Kidney (tissue), 14 donors: ENCODE measurements around the gene KIAA0586. TPM values are rescaled to one million over a fixed set of nuclear protein-coding genes. Genes with fewer than 3 reads are reported as not detected.
"Not testable (repeated sequence)": the region's sequence is repeated elsewhere in the genome, so short reads cannot be mapped to it uniquely, and the experiment has no call there.

ENCODE experiments used
- DNase-seq, 5 donors: peaks; one replicate each; pipeline ENCODE4 v3.0.0-alpha.2; 2013 to 2020
- FAIRE-seq: peaks from 2 replicates; lab custom pipeline; 2012; peaks lifted over from hg19 to GRCh38; lab: Jason Lieb, UNC
- H3K27ac ChIP-seq, 2 donors: one replicate each; pipeline ENCODE4 v1.7.0; 2013; ENCODE audit warnings: low read depth in 2 of 2, low read length in 2 of 2, inconsistent platforms in 1 of 2
- H3K27me3 ChIP-seq: one replicate; pipeline ENCODE4 v1.7.1; 2013; ENCODE audit warnings: low read length, inconsistent platforms; ENCODE audit not compliant: control insufficient read depth, insufficient read depth
- H3K36me3 ChIP-seq, 3 donors: one replicate each; pipeline versions ENCODE4 v1.7.0 to v1.7.1; 2013; ENCODE audit warnings: low read length in 3 of 3, control low read depth in 1 of 3, inconsistent platforms in 1 of 3; ENCODE audit not compliant: insufficient read depth in 3 of 3, control insufficient read depth in 2 of 3
- H3K4me1 ChIP-seq, 3 donors: one replicate each; pipeline versions ENCODE4 v1.7.0 to v1.7.1; 2013; ENCODE audit warnings: low read length in 3 of 3, inconsistent platforms in 1 of 3, low read depth in 1 of 3; ENCODE audit not compliant: control insufficient read depth in 2 of 3, insufficient read depth in 2 of 3
- H3K4me3 ChIP-seq, 3 donors: one replicate each; pipeline versions ENCODE4 v1.7.0 to v1.8.1; 2013; ENCODE audit warnings: low read length in 3 of 3, control low read depth in 1 of 3, inconsistent platforms in 1 of 3
- H3K9ac ChIP-seq, 3 donors: one replicate each; pipeline versions ENCODE4 v1.7.0 to v1.7.1; 2013; ENCODE audit warnings: low read length in 3 of 3, control low read depth in 1 of 3, inconsistent platforms in 1 of 3
- H3K9me3 ChIP-seq, 3 donors: one replicate each; pipeline versions ENCODE4 v1.7.0 to v1.7.1; 2013; ENCODE audit warnings: low read length in 3 of 3, control low read depth in 1 of 3, inconsistent platforms in 1 of 3; ENCODE audit not compliant: control insufficient read depth in 2 of 3, insufficient read depth in 1 of 3
- CTCF ChIP-seq: IDR thresholded peaks from 3 replicates; pipeline ENCODE4 v1.5.1; 2012; ENCODE audit warnings: mild to moderate bottlenecking, moderate library complexity, borderline replicate concordance; ENCODE audit not compliant: insufficient read depth; ENCODE audit errors: extremely low read depth
- intact Hi-C: fragments of 100-400 bp; cut with DNase I; formaldehyde crosslinking; loops from one replicate; pipeline ENCODE4 v1.11.1; 2022
- polyA plus RNA-seq: library from polyadenylated mRNA; stranded (reverse); fragments of 350-450 nt; fragmentation: Illumina TruSeq; extraction: RNeasy Lipid Tissue Mini Kit (QIAGEN cat#74804); gene quantifications from one replicate; pipeline ENCODE4 v1.2.3, GENCODE V29; 2014; ENCODE audit warnings: low read depth, low replicate concordance; ENCODE audit not compliant: insufficient read depth
- total RNA-seq: library from RNA; stranded (reverse); fragmentation: NEBNext Ultra II Directional; extraction: Animal tissue kit (Norgen Biotek cat#: 25700); gene quantifications from one replicate; pipeline ENCODE4 v1.2.1, GENCODE V29; 2021
- donor health status: control.
- donor health status: control.
- donor health status: control.
- donor health status: control.
- donor health status: control.
- donor health status: DM: yes; HTN: yes; CAD: no.
- donor health status: Normal renal cell carcinoma (clear cell type).

Gene KIAA0586
- total and polyA plus RNA-seq, 2 donors from 2014 or later: 4.7 to 16.8 TPM

- H3K4me3 ChIP-seq: no peak overlapping the region
- DNase-seq (no peak), FAIRE-seq (no peak)
- no peaks in the 10 kb centered on the region for H3K9me3 ChIP-seq
- H3K27me3 ChIP-seq: no peaks in the 10 kb centered on the region
- no peak for TF ChIP-seq CTCF
- H3K27ac ChIP-seq: no peak overlapping the region
- no peak overlapping the region for H3K9ac ChIP-seq
- no peaks in the 10 kb centered on the region for H3K4me1 ChIP-seq
- H3K36me3 ChIP-seq: peaks cover 0 to 7% (median 6%) of the 10 kb centered on the region in 3 donors
- intact Hi-C loops: no loop called here
Observed at GRCh38 chr14:58492044-58492443, 64.5 kb downstream of the KIAA0586 start.

- H3K4me1 ChIP-seq: no peaks in the 10 kb centered on the region
- H3K36me3 ChIP-seq: peaks cover 0 to 4% (median 0%) of the 10 kb centered on the region in 3 donors
- H3K9ac ChIP-seq: no peak overlapping the region
- H3K27ac ChIP-seq: no peak overlapping the region
- no peaks in the 10 kb centered on the region for H3K27me3 ChIP-seq
- no peaks in the 10 kb centered on the region for H3K9me3 ChIP-seq
- DNase-seq (peak in 3 of 5 donors; percentile 35 to 78 (median 74)), FAIRE-seq (peak; percentile 76)
- intact Hi-C loops: loop anchor here (10.0 kb wide), 1 partner anchor 563 kb away; no protein-coding TSS in a partner anchor
- TF ChIP-seq CTCF: peak; percentile 77
- H3K4me3 ChIP-seq: no peak overlapping the region
Observed at GRCh38 chr14:58501214-58501816, 73.8 kb downstream of the KIAA0586 start.

- Histone ChIP-seq H3K4me3 (no peak overlapping the region), H3K4me1 (no peaks in the 10 kb centered on the region), H3K9me3 (peaks cover 0 to 2% (median 2%) of the 10 kb centered on the region in 3 donors), H3K27me3 (no peaks in the 10 kb centered on the region), H3K36me3 (no peaks in the 10 kb centered on the region), H3K9ac (no peak overlapping the region), H3K27ac (no peak overlapping the region)
- TF ChIP-seq CTCF: no peak
- intact Hi-C loops: no loop called here
- DNase-seq (no peak), FAIRE-seq (no peak)
Observed at GRCh38 chr14:58513272-58513671, 85.8 kb downstream of the KIAA0586 start.

- intact Hi-C loops: no loop called here
- Histone ChIP-seq H3K4me3 (no peak overlapping the region), H3K9ac (no peak overlapping the region), H3K36me3 (peaks cover 0 to 5% (median 3%) of the 10 kb centered on the region in 3 donors), H3K4me1 (no peaks in the 10 kb centered on the region), H3K9me3 (peaks cover 0 to 2% (median 2%) of the 10 kb centered on the region in 3 donors), H3K27me3 (no peaks in the 10 kb centered on the region), H3K27ac (no peak overlapping the region)
- FAIRE-seq (no peak), DNase-seq (no peak)
- TF ChIP-seq CTCF: no peak
Observed at GRCh38 chr14:58517592-58517991, 90.1 kb downstream of the KIAA0586 start.

GRCh38 chr14:58525691-58526090 is 98.2 kb downstream of the KIAA0586 start:
- DNase-seq, H3K36me3 ChIP-seq, intact Hi-C loops, H3K9me3 ChIP-seq, H3K27me3 ChIP-seq, H3K27ac ChIP-seq, H3K4me3 ChIP-seq, H3K9ac ChIP-seq, H3K4me1 ChIP-seq, FAIRE-seq: not testable (repeated sequence)
